Putamen (tissue), 1 donor: Measurements from ENCODE around the gene FXYD4.

ENCODE experiments used
- DNase-seq: peaks from one replicate; pipeline ENCODE4 v3.0.0-alpha.2; 2016; ENCODE audit warnings: low spot score

The FXYD4 gene

DNA sequence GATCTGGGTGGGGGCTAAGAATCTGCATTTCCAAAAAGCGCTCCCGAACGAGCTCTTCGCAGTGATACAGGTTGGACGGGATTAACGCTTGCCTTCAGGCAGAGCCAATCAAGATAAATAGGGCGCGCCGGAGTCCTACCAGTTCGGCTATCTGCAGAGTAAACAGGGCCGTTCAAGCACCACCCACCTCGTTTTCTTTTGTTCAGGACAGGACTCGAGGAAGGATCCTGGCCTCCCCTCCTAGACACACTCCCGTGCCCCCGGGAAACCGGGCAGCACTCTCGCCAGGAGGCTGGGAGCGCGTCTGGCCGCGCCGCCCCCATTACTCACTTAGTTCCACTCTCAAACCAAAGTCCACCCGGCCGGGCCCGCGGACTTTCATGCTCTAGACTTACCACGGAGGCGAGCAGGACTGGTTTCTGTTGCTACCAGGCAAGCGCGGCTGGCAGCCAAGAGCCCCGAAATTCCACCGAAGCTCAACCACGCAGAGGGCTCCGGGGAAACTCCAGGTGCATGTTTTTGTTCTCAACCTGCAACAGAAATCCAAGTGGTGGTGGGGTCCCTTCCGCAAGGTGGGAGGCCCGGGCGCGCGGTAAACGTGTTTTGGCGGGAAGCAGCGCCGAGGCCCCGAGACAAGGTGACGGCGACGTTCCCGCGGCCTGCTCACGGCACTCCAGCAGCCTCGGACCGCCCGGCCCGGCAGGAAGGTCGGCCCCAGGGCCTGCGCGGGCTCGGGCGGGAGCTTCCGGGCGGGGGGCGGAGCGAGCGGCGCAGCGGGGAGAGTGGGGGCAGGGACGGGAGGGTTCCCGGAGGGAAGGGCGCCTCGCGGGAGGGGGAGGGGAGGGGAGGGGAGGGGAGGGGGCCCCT is 24.9 kb downstream of the FXYD4 start:
- peak; percentile 83 for DNase-seq

GRCh38 chr10:43396928-43397624 is 25.6 kb downstream of the FXYD4 start:
- peak; percentile 84 for DNase-seq

GRCh38 chr10:43398939-43399319 is 27.5 kb downstream of the FXYD4 start:
- DNase-seq: no peak

DNA sequence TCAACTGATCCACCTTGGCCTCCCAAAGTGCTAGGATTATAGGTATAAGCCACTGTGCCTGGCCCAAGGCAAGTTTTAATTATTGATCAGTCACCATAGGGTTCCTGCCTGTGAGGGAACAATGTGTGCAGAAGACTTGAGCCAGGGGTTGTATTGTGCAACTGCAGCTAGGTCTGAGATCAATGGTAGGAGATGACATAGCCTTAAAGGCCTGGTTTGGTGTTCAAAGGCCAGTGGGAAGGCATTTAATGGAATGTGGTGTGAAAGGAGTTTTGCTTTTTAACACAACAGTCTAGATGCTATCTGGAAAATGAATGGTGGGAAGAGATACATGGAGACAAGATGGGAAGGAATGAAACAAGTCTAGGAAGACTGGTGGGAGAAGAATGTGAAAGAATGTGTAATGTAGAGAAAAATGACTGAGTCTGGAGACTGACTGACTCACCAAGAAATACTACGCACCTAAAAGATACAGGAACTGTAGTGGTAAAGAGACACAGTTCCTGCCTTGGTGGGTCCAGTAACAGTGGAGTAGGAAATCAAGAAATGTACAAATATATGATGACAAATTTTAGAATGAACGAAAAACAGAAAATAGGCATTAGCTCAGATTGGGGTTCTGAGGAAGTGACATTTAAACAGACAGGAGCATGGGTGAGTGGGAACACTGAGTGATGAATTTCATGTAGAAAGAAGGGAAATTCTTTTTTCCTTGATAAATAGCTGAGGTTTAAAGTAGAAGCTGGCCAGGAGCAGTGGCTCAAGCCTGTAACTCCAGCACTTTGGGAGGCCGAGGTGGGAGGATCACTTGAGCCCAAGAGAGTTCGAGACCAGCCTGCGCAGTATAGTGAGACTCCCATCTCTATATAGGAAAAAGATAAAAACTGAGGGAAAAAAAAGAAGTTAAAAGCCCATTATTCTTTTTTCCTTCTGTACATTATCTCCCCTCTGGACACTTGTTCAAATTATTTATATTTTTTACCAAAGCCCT is 28.2 kb downstream of the FXYD4 start:
- no peak for DNase-seq

DNA sequence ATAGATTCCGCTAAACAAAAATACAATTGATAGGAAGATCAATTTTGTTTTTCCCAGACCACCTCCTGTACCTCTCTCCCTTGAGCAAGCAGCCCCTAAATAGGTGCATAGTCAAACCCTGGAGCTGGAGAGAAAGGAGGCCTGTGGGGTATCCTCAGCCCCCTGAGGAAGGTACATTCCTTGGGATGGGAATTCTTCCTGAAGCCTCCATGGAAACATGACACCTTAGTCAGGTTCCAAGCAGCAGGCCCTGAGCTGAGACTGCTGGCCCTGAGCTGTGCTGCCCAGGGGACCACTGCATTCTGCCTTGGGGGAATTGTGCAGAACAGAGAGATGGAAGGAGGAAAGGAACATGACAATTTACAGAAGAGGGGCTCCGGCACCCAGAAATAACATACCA is 30.2 kb downstream of the FXYD4 start:
- no peak for DNase-seq

GRCh38 chr10:43402176-43402575 is 30.7 kb downstream of the FXYD4 start:
- DNase-seq: no peak

- no peak for DNase-seq
Measured at GRCh38 chr10:43402880-43403452, 31.5 kb downstream of the FXYD4 start.

DNA sequence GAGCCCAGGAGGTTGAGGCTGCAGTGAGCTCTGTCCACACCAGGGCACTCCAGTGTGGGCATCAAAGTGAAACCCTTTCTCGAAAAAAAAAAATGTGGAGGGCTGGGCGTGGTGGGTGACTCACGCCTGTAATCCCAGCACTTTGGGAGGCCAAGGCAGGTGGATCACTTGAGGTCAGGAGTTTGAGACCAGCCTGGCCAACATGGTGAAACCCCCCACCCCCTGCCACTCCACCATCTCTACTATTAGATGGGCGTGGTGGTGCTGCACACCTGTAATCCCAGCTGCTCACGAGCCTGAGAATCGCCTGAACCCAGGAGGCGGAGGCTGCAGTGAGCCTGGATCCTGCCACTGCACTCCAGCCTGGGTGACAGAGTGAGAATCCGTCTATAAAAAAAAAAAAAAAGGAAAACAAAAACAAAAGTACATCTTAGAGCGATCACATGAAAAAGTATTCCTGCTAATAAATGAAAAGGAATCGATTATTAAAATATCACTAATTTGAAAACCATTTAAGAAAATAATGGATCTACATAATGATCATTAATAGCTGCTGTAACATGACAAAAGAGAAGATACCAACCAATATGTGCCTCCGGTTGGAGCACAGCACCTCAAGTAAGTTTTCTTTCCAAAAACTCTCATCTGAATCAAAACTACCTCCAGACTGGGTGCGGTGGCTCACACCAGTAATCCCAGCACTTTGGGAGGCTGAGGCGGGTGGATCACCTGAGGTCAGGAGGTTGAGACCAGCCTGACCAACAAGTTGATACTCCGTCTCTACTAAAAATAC is 32.7 kb downstream of the FXYD4 start:
- DNase-seq: no peak

DNA sequence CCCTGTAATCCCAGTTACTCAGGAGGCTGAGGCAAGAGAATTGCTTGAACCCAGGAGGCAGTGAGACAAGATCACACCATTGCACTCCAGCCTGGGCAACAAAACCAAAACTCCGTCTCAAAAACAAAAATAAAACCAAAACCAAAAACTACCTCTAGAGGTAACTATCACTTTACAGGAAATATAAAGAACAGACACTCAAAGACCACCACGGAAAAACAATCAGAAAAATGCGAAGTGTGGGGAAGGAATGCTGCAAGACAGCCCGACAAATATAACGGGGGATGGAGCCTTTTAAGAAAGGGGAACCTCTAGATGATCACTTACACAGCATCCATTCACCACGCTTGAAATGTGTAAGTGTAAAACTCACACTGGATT is 33.3 kb downstream of the FXYD4 start:
- DNase-seq: no peak

DNA sequence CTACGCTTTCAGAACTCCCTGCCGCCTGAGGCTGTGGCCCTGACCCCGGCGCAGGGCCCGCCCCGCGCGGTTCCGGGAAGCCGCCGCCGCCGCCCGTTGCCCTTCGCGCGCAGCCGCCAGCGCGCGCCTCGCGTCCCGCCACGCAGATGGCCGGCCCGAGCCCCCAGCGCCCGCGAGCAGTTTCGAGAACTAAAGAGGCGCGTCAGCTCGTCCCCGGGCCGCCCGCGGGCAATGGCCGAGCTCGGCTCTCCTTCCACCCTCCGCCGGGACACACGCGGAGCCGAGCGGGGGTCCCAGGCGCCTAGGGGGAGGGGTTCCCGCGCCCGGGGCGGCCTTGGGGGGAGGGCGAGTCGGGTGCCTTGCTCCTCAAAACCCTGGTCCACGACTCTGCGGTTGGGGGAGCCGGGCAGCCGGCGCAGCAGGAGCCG is 35.7 kb downstream of the FXYD4 start:
- peak; percentile 29 for DNase-seq

- peak; percentile 81 for DNase-seq
Measured at GRCh38 chr10:43407576-43408330, 36.3 kb downstream of the FXYD4 start.

GRCh38 chr10:43408331-43408709 is 36.9 kb downstream of the FXYD4 start:
- no peak for DNase-seq

DNA sequence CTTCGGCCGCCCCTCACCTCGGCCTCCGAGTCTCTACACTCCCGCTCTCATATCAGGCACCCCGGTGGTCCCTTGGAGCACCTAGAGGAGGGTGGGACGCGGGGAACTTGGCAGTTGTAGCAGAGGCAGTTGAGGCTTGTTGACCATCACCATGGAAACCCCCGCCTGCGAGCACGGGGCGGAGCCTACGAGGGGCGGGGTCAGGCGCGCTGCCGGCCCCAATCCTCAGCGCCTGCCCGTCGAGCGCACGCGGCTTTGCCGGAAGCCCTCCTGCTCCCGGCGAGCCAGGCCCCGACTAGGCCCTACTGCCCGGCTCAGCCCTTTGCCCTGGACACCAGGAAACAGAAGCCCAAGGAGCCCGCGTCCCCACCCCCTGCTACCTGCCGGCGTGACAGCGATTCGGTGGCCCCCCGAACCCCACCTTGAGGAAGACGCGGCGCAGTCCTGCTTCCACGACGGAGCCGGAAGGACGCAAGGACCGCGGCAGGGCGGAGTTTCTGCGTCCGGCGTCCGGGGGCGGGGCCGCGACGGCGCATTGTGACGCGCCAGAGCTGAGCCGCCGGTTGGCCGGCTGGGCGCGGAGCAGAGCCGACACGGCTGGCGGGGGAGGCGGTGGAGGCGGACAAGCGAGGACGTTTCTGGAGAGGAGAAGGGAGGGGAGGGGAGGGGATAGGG is 37.4 kb downstream of the FXYD4 start, which contains the start of gene HNRNPF:
Gene HNRNPF, minus strand, starts transcription at position 477 of the 675 bp plus-strand sequence. CDS start 21,302 bp downstream, outside the sequence.
- peak; percentile 97 for DNase-seq

DNA sequence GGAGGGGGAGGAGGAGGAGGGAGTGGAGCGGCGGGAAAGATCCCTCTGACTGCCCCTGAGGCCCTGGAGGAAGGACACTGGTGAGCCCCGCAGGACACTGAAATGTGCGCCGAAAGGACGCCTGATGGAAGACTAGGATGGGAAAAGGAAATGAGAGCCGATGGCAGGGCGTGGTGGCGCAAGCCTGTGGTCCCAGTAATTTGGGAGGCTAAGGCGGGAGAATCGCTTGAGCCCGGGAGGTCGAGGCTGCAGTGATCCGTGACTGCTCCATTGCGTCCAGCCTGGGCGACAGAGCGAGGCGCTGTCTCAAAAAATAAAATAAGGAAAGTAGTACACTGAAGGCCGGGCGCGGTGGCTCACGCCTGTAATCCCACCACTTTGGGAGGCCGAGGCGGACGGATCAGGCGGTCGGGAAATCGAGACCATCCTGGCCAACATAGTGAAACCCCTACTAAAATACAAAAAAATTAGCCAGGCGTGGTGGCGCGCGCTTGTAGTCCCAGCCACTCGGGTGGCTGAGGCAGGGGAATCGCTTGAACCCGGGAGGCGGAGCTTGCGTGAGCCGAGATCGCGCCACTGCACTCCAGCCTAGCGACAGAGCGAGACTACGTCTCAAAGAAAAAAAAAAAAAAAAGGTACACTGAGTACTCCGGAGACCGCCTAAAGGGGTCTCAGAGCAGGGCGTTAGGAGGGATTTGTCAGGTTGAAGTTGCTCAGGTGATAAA is 38.1 kb downstream of the FXYD4 start:
- no peak for DNase-seq

GRCh38 chr10:43410345-43410744 is 38.9 kb downstream of the FXYD4 start:
- DNase-seq: no peak

DNA sequence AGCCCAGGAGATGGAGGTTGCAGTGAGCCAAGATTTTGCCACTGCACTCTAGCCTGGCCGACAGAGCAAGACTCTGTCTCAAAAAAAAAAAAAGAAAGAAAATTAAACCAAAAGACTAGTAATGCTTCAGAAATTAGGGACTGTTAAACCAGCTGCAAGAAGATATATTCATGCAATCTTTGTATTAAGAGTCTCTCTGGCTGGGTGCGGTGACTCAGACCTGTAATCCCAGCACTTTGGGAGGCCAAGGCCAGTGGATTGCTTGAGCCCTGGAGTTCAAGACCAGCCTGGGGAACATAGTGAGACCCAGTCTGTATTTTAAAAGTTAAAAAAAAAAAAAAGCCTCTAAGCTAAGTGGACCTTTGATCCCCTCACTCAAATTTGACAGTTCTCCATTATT is 40.1 kb downstream of the FXYD4 start:
- DNase-seq: no peak

GRCh38 chr10:43415544-43415943 is 44.1 kb downstream of the FXYD4 start:
- no peak for DNase-seq

DNA sequence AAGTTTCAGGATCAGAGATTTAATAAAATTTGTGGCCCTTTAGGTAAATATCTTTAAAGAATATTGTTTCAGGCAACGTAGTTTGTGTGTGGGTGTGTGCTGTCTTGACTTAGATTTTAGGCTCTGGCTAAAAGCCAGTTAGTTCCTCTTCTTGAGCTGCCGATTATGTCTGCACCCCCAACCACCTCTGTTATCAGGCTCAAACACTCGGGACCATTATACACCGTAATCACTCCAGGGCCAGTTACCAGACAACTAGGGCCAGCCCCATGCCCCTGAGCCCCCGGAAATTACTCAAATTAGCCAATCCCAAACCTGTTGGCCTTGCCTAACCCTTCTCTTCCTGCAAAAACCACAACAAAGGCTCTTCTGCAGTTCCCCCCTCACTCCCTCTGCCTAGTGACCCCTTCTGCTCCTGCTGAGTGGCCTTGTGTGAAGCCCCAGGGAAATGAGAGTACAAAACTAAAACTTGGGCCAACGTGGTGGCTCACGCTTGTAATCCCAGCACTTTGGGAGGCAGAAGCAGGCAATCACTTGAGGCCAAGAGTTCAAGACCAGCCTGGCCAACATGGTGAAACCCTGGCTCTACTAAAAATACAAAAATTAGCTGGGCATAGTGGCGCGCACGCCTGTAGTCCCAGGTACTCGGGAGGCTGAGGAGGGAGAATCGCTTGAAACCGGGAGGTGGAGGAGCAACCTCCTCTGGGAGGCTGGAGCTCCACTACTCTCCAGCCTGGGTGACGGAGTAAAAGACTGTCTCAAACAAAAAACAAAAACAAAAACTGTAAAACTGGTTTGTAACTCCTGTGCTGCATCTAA is 46.7 kb downstream of the FXYD4 start:
- no peak for DNase-seq
